SU-DHL-6 (cell line): ENCODE data around the gene OSBPL6.

Experiments used
- H2AFZ ChIP-seq: fragments of 200-600 bp; sonication (generic); 2 replicates; pipeline ENCODE4 v1.6.1; 2014; ENCODE audit warnings: low read depth, mild to moderate bottlenecking, moderate library complexity, mixed read lengths, antibody characterized with exemption, low read length; ENCODE audit not compliant: severe bottlenecking
- H3F3A ChIP-seq: fragments of 200-600 bp; shearing (Covaris generic); 2 replicates; pipeline ENCODE4 v1.6.0; 2016; ENCODE audit warnings: antibody characterized with exemption, mild to moderate bottlenecking; ENCODE audit not compliant: insufficient read depth
- H3K27ac ChIP-seq: fragments of 200-600 bp; sonication (generic); 2 replicates; pipeline ENCODE4 v1.5.1; 2016; ENCODE audit warnings: low read depth, mild to moderate bottlenecking, low read length, moderate library complexity, mixed read lengths
- H3K27me3 ChIP-seq: fragments of 200-600 bp; sonication (generic), shearing (Covaris generic); 2 replicates; pipeline ENCODE4 v1.6.0; 2014; ENCODE audit warnings: mild to moderate bottlenecking, low read length
- H3K36me3 ChIP-seq: fragments of 200-600 bp; sonication (generic); 2 replicates; pipeline ENCODE4 v1.6.1; 2014; ENCODE audit warnings: mild to moderate bottlenecking, low read length, mixed read lengths
- H3K4me2 ChIP-seq: fragments of 300-600, 200-600 bp; shearing (Covaris generic), sonication (generic); 2 replicates; pipeline ENCODE4 v1.6.0; 2014; ENCODE audit warnings: low read length, low read depth, mild to moderate bottlenecking; ENCODE audit not compliant: poor library complexity, severe bottlenecking
- H3K4me3 ChIP-seq: fragments of 200-600 bp; sonication (generic); 2 replicates; pipeline ENCODE4 v1.5.1; 2014; ENCODE audit warnings: antibody characterized with exemption, low read length, mild to moderate bottlenecking, mixed read lengths; ENCODE audit not compliant: insufficient read depth, poor library complexity, severe bottlenecking
- H3K79me2 ChIP-seq: fragments of 200-600 bp; sonication (generic); 2 replicates; pipeline ENCODE4 v1.6.1; 2014; ENCODE audit warnings: mild to moderate bottlenecking, low read length, moderate library complexity; ENCODE audit not compliant: insufficient read depth
- H3K9ac ChIP-seq: fragments of 200-600 bp; sonication (generic); 2 replicates; pipeline ENCODE4 v1.7.0; 2014; ENCODE audit warnings: mild to moderate bottlenecking, low read length
- H3K9me2 ChIP-seq: fragments of 200-600 bp; sonication (generic); replicated peaks from 2 replicates; pipeline ENCODE4 v1.6.1; 2014; ENCODE audit warnings: low read length; ENCODE audit not compliant: insufficient read depth
- H3K9me3 ChIP-seq: fragments of 200-600 bp; sonication (generic); 2 replicates; pipeline ENCODE4 v1.6.1; 2014; ENCODE audit warnings: low read length, mixed read lengths; ENCODE audit not compliant: insufficient read depth
- H4K20me1 ChIP-seq: fragments of 200-600 bp; sonication (generic); 2 replicates; pipeline ENCODE4 v1.6.1; 2014; ENCODE audit warnings: low read depth, mild to moderate bottlenecking, antibody characterized with exemption, low read length, moderate library complexity, mixed read lengths
- EZH2phosphoT487 ChIP-seq: fragments of 200-600 bp; sonication (generic), shearing (Covaris generic); conservative IDR thresholded peaks from 2 replicates; pipeline ENCODE4 v1.6.1; 2018; ENCODE audit warnings: mild to moderate bottlenecking, antibody characterized with exemption, low read length, moderate library complexity, mixed read lengths
- TF ChIP-seq, protein P1 (sequence below): fragments of 200-600 bp; sonication (generic); IDR thresholded peaks from one replicate; pipeline ENCODE4 v1.5.1; 2017; ENCODE audit warnings: antibody characterized with exemption, mild to moderate bottlenecking, low read length, moderate library complexity; ENCODE audit not compliant: insufficient read depth, poor library complexity, severe bottlenecking

The OSBPL6 gene

DNA sequence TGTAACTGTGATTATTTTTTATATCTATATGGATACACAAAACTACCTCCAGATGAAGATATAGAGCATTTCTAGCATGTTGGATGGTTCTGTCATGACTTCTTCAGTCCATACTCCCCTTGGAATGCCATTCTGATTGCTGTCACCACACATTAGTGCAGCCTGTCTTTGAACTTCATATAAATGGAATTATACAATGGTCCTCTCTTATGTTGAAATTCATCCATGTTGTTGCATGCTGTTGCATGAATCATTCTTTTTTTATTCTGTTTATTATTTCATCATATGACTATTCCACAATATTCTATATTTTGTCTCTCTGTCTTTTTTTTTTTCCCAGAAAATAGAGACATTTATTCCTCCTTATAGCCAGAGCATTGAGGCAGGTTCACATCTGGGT is 74.1 kb downstream of the OSBPL6 start:
- TF ChIP-seq EZH2phosphoT487: no peak
- TF ChIP-seq, protein P1, sequence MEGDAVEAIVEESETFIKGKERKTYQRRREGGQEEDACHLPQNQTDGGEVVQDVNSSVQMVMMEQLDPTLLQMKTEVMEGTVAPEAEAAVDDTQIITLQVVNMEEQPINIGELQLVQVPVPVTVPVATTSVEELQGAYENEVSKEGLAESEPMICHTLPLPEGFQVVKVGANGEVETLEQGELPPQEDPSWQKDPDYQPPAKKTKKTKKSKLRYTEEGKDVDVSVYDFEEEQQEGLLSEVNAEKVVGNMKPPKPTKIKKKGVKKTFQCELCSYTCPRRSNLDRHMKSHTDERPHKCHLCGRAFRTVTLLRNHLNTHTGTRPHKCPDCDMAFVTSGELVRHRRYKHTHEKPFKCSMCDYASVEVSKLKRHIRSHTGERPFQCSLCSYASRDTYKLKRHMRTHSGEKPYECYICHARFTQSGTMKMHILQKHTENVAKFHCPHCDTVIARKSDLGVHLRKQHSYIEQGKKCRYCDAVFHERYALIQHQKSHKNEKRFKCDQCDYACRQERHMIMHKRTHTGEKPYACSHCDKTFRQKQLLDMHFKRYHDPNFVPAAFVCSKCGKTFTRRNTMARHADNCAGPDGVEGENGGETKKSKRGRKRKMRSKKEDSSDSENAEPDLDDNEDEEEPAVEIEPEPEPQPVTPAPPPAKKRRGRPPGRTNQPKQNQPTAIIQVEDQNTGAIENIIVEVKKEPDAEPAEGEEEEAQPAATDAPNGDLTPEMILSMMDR: no peak
- no peaks in the 10 kb centered on the region for H3K9me2 ChIP-seq
- H2AFZ ChIP-seq: no peak overlapping the region
- no peaks in the 10 kb centered on the region for H3K27me3 ChIP-seq
- no peak overlapping the region for H3K4me2 ChIP-seq
- no peaks in the 10 kb centered on the region for H4K20me1 ChIP-seq
- no peak overlapping the region for H3K27ac ChIP-seq
- no peaks in the 10 kb centered on the region for H3K9me3 ChIP-seq
- H3K9ac ChIP-seq: no peak overlapping the region
- H3K4me3 ChIP-seq: no peak overlapping the region
- no peaks in the 10 kb centered on the region for H3K36me3 ChIP-seq
- no peaks in the 10 kb centered on the region for H3F3A ChIP-seq
- no peaks in the 10 kb centered on the region for H3K79me2 ChIP-seq

DNA sequence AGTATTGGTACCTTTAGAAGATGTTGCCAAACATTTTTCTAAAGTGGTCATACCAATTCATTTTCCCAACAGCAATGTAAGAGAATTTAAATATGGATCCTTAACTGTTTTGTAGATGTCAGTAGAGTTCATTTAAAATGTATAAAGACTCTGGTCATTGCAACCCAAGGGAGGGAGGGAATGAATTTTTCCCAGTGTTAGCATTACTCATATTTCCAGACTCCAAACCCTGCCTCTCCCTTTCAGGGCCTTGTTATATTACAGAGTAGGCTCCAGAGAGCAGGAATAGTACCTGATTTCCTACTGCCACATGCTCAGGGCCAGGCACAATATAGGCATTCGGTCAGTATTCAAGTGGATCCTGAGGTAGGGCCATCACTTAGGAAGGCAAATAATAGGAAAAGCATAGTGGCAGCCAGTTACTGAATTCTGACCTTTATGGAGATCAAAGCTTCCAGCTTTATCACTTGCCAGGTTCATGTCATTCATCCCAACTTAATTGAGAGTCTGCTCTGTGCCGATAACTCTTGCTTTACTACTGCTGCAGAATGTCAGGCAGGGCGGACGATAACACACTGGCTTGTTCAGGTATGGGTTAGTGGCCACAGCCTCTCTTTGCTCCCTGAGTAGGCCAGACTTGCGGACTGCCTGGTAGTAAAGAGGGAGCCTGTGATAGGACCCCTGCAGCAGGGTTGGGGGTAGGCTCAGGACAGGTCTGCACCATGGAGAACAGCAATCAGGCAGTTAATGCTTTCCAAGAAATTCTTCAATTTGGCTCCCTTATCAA is 75.3 kb downstream of the OSBPL6 start:
- no peaks in the 10 kb centered on the region for H3F3A ChIP-seq
- no peak overlapping the region for H3K9ac ChIP-seq
- H3K36me3 ChIP-seq: no peaks in the 10 kb centered on the region
- no peak overlapping the region for H2AFZ ChIP-seq
- H3K79me2 ChIP-seq: no peaks in the 10 kb centered on the region
- no peak overlapping the region for H3K4me2 ChIP-seq
- TF ChIP-seq EZH2phosphoT487: no peak
- TF ChIP-seq, protein P1: no peak
- H3K9me2 ChIP-seq: no peaks in the 10 kb centered on the region
- no peak overlapping the region for H3K27ac ChIP-seq
- H4K20me1 ChIP-seq: no peaks in the 10 kb centered on the region
- no peaks in the 10 kb centered on the region for H3K9me3 ChIP-seq
- H3K27me3 ChIP-seq: no peaks in the 10 kb centered on the region
- no peak overlapping the region for H3K4me3 ChIP-seq

DNA sequence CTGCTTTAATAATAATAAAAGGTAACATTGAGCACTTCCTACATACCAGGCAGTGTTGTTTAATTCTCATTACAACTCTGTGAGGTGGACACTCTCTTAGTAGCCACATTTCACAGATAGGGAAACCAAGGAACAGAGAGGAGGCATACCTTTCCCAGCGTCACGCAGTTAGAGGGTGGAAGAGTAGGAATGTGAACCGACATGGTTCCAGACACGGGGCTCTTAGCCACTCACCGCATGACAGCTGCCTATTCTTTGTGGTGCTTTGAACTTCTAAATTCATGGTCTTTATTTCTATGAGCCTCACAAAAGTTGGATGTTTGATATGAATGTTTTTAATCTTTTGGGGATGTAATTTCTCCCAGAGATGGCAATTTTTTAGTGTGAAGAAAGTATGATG is 76.0 kb downstream of the OSBPL6 start:
- Histone ChIP-seq H3K27me3 (no peaks in the 10 kb centered on the region), H3K9ac (no peak overlapping the region), H3K79me2 (no peaks in the 10 kb centered on the region)

More for the DNA sequence above, 76.0 kb downstream of the OSBPL6 start:
- H3K4me3 ChIP-seq: no peak overlapping the region
- H3K27ac ChIP-seq: no peak overlapping the region
- no peak overlapping the region for H3K4me2 ChIP-seq
- H3K9me2 ChIP-seq: no peaks in the 10 kb centered on the region
- no peaks in the 10 kb centered on the region for H3K9me3 ChIP-seq
- no peaks in the 10 kb centered on the region for H3F3A ChIP-seq
- H4K20me1 ChIP-seq: no peaks in the 10 kb centered on the region
- no peaks in the 10 kb centered on the region for H3K36me3 ChIP-seq
- TF ChIP-seq, protein P1: no peak
- TF ChIP-seq EZH2phosphoT487: no peak
- H2AFZ ChIP-seq: no peak overlapping the region
